Right lobe of liver (tissue), 6 donors: ENCODE results near the gene UBASH3B. TPM values are rescaled to one million over a fixed set of nuclear protein-coding genes. Genes with fewer than 3 reads are reported as not detected.

ENCODE experiments used
- ATAC-seq, 4 donors: fragments of 200-7000 bp; cut with Tn5 transposase; one replicate each; pipeline ENCODE4 v1.9.1; 2020; ENCODE audit warnings: mild to moderate bottlenecking in 4 of 4, moderate library complexity in 4 of 4
- DNase-seq, 3 donors: peaks; one replicate each; pipeline ENCODE4 v3.0.0-alpha.2; 2020
- H3K27ac ChIP-seq, 3 donors: fragments of 200-600 bp; one replicate each; pipeline ENCODE4 v1.8.0; 2022
- H3K27me3 ChIP-seq, 2 donors: fragments of 200-600 bp; one replicate each; pipeline ENCODE4 v1.8.0; 2022
- H3K36me3 ChIP-seq, 4 donors: fragments of 200-600 bp; sonication (generic) in 1 of 4; one replicate each; pipeline versions ENCODE4 v1.5.1 to v1.8.0; 2017 to 2022; ENCODE audit warnings: control low read depth in 1 of 4
- H3K4me1 ChIP-seq, 4 donors: fragments of 200-600 bp; sonication (generic) in 1 of 4; one replicate each; pipeline versions ENCODE4 v1.5.1 to v1.8.0; 2017 to 2022; ENCODE audit warnings: control low read depth in 1 of 4
- H3K4me3 ChIP-seq, 3 donors: fragments of 200-600 bp; one replicate each; pipeline ENCODE4 v1.8.0; 2022
- H3K9me3 ChIP-seq, 4 donors: fragments of 200-600 bp; sonication (generic) in 1 of 4; one replicate each; pipeline versions ENCODE4 v1.5.1 to v1.8.0; 2017 to 2022; ENCODE audit warnings: control low read depth in 1 of 4
- POLR2A ChIP-seq: fragments of 450-650 bp; IDR thresholded peaks from one replicate; pipeline ENCODE4 v1.6.1; 2017; ENCODE audit warnings: antibody characterized with exemption, mild to moderate bottlenecking
- WGBS: methylation state at CpG from one replicate; pipeline ENCODE4 v1.1.6; 2018; ENCODE audit warnings: low coverage, low lambda C conversion rate; ENCODE audit not compliant: insufficient coverage; ENCODE audit errors: missing lambda C conversion rate; 5-methylcytosine and 5-hydroxymethylcytosine counted together
- intact Hi-C, 2 donors: fragments of 100-400 bp; cut with DNase I; formaldehyde crosslinking; loops; one replicate each; pipeline versions ENCODE4 v1.11.2 to v1.14.1; 2022
- total RNA-seq, 6 experiments: library from RNA; depleted of rRNA in 2 of 6; stranded (reverse); fragments of >200 nt in 2 of 6; fragmentation: NEBNext Ultra II Directional in 3 of 6; extraction: Animal tissue kit (Norgen Biotek cat#: 25700) in 3 of 6; gene quantifications; one replicate each; pipeline versions ENCODE4 v1.1.0 to v1.2.4, GENCODE V29; 2016 to 2023
- TF ChIP-seq, protein P1 (sequence below), 4 donors: fragments of 200-600 bp in 3 of 4; fragments of 450-650 bp in 1 of 4; IDR thresholded peaks; one replicate each; pipeline versions ENCODE4 v1.5.1 to v1.8.0; 2016 to 2022; ENCODE audit warnings: antibody characterized with exemption in 4 of 4, mild to moderate bottlenecking in 2 of 4
- donor health status: DM: no; HTN: yes; CAD: no.
- donor health status: DM: no; HTN: no; CAD: no.
- donor health status: DM: no; HTN: no; CAD: no.
- donor health status: DM: no; HTN: yes; CAD: no.
- donor health status: DM: no; HTN: yes; CAD: no.

UBASH3B gene
- total RNA-seq, 6 experiments from 2014 or later, result 1.7 to 10.5 (median 2.4) TPM

DNA sequence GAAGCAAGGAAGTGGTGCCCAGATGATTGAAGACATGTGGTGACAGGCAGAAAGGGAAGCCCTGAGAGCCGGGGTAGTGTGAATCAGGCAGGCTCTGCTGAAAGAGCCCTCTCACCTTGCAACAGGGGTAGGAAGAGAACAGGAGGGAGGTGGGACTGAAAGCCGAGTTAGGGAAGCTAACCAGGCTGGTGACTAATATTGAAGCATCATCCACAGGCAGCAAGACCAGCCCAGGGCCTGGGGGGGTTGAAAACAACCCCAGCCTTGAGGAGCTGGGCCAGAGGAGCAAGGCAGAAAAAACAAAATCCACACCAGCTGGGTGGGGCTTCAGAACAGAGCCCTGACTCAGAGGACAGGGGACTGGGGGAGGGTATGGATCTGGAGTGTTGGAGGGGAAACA is 147.8 kb downstream of the UBASH3B start:
- WGBS, result 80% methylated on average over 2 of the region's 2 CpGs

DNA sequence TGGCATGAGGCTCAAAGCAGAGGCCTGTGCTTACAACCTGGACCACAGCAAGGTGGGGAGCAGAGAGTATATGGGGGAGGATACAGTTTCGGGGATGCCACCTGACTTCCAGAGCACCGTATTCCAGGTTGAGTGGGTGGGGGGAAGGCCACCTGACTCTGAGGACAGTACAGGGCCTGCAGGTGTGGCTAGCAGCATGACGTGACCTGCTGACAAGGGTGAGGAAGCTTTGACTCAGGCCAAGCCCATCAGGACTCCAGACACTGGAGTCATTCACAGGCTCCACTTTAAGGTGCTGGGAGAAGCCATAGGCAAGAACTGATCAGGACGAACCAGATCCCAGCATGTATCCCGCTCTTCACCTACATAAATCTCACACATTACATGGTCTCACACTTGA is 148.2 kb downstream of the UBASH3B start:
- ATAC-seq (peak in 1 of 4 donors; percentile 20), DNase-seq (no peak)
- Histone ChIP-seq H3K4me3 (no peak overlapping the region), H3K27me3 (no peaks in the 10 kb centered on the region), H3K27ac (no peak overlapping the region), H3K9me3 (no peaks in the 10 kb centered on the region), H3K4me1 (no peaks in the 10 kb centered on the region), H3K36me3 (no peaks in the 10 kb centered on the region)
- no peak for TF ChIP-seq POLR2A
- TF ChIP-seq, protein P1, sequence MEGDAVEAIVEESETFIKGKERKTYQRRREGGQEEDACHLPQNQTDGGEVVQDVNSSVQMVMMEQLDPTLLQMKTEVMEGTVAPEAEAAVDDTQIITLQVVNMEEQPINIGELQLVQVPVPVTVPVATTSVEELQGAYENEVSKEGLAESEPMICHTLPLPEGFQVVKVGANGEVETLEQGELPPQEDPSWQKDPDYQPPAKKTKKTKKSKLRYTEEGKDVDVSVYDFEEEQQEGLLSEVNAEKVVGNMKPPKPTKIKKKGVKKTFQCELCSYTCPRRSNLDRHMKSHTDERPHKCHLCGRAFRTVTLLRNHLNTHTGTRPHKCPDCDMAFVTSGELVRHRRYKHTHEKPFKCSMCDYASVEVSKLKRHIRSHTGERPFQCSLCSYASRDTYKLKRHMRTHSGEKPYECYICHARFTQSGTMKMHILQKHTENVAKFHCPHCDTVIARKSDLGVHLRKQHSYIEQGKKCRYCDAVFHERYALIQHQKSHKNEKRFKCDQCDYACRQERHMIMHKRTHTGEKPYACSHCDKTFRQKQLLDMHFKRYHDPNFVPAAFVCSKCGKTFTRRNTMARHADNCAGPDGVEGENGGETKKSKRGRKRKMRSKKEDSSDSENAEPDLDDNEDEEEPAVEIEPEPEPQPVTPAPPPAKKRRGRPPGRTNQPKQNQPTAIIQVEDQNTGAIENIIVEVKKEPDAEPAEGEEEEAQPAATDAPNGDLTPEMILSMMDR (IDR thresholded peaks at IDR 0.05), result no peak
- 100% methylated on average over 2 of the region's 5 CpGs for WGBS
- intact Hi-C loops, result no loop called here

More for the DNA sequence above, 147.8 kb downstream of the UBASH3B start:
- H3K27ac ChIP-seq, result no peak overlapping the region
- H3K36me3 ChIP-seq, result no peaks in the 10 kb centered on the region
- no peaks in the 10 kb centered on the region for H3K27me3 ChIP-seq
- intact Hi-C loops, result no loop called here
- no peaks in the 10 kb centered on the region for H3K4me1 ChIP-seq
- DNase-seq, result no peak
- TF ChIP-seq POLR2A, result no peak
- TF ChIP-seq, protein P1 (IDR thresholded peaks at IDR 0.05), result no peak
- H3K9me3 ChIP-seq, result no peaks in the 10 kb centered on the region
- ATAC-seq, result peak in 1 of 4 donors; percentile 22
- H3K4me3 ChIP-seq, result no peak overlapping the region

DNA sequence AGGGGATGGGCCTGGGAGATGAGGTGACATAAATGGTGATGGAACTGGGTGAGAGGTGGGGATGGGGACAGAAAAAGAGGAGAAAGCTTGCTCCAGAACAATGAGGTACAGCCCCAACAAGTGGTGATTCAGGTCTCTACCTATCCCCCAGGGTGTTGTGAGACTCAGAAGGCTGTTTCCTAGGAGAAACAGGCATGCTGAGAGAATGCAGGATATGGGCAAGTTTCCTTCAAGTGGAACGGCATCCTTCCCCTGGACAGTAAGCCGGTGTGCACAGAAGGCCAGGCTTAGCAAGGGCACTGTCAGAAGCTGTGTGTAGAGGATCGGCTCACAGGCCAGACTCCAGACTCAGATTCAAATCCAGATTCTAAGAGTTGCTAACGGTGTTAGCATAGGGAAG is 148.6 kb downstream of the UBASH3B start:
- DNase-seq (no peak), ATAC-seq (no peak)
- Histone ChIP-seq H3K27ac (no peak overlapping the region), H3K27me3 (no peaks in the 10 kb centered on the region), H3K4me1 (no peaks in the 10 kb centered on the region), H3K36me3 (no peaks in the 10 kb centered on the region), H3K4me3 (no peak overlapping the region), H3K9me3 (no peaks in the 10 kb centered on the region)
- WGBS, result 80% methylated on average over 3 of the region's 4 CpGs
- TF ChIP-seq POLR2A, result no peak
- TF ChIP-seq, protein P1 (IDR thresholded peaks at IDR 0.05), result no peak
- intact Hi-C loops, result no loop called here

DNA sequence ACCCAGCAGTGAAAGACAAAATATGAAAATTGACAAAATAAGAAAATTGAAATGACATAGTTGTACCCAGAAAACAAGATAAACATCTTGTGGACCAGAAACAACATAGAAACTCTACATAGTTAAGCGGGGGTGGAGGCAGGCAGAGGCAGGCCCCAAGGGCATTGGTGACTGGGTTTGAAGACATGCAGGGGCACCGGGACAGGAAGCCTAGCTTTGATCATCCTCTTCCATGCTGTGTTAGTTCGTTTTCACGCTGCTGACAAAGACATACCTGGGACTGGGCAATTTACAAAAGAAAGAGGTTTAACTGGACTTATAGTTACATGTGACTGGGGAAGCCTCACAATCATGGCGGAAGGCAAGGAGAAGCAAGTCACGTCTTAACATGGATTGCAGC is 149.3 kb downstream of the UBASH3B start:
- H3K4me3 ChIP-seq, result no peak overlapping the region
- ATAC-seq, result no peak
- H3K27me3 ChIP-seq, result no peaks in the 10 kb centered on the region
- no peaks in the 10 kb centered on the region for H3K4me1 ChIP-seq
- no peak overlapping the region for H3K27ac ChIP-seq
- intact Hi-C loops, result no loop called here
- H3K9me3 ChIP-seq, result no peaks in the 10 kb centered on the region
- DNase-seq, result no peak
- 75% methylated on average over 4 of the region's 6 CpGs for WGBS
- no peaks in the 10 kb centered on the region for H3K36me3 ChIP-seq
- no peak for TF ChIP-seq POLR2A
- TF ChIP-seq, protein P1 (IDR thresholded peaks at IDR 0.05), result no peak
